IMR-90 (cell line): ENCODE measurements around the gene ASTN2. TPM values are rescaled to one million over a fixed set of nuclear protein-coding genes. Genes with fewer than 3 reads are reported as not detected.

Source experiments
- ATAC-seq: fragments of 200-7000 bp; cut with Tn5 transposase; 2 replicates; pipeline ENCODE4 v1.9.1; 2020; ENCODE audit warnings: low read depth, mild to moderate bottlenecking, moderate library complexity
- BruUV-seq: library from RNA; stranded (reverse); fragments of 400-500 nt; replicated peaks from 2 replicates; lab custom pipeline; 2021; lab: Mats Ljungman, UMichigan
- CTCF ChIA-PET: fragments of 300-600 bp; formaldehyde crosslinking; extraction: SDS; loops from one replicate; lab custom pipeline; 2021; ENCODE audit warnings: antibody characterized with exemption; lab: Yijun Ruan, JAX
- POLR2A ChIA-PET: fragments of 300-600 bp; sonication (Branson Sonifier 250); formaldehyde crosslinking; loops from one replicate; lab custom pipeline; 2022; ENCODE audit warnings: antibody characterized with exemption; ENCODE audit not compliant: unreplicated experiment; lab: Charles Lee
- DNase-seq: peaks from one replicate; pipeline ENCODE4 v3.0.0; 2013
- H2AFZ ChIP-seq: replicated peaks from 2 replicates; pipeline ENCODE3; 2013; ENCODE audit warnings: low read length, mild to moderate bottlenecking; ENCODE audit not compliant: poor library complexity
- H2AK5ac ChIP-seq: 2 replicates; pipeline ENCODE4 v1.6.1; 2013; ENCODE audit warnings: low read depth, low read length, inconsistent platforms
- H2AK9ac ChIP-seq: replicated peaks from 2 replicates; pipeline ENCODE3; 2013; ENCODE audit warnings: mild to moderate bottlenecking, low read depth, low read length, moderate library complexity; ENCODE audit not compliant: poor library complexity
- H2BK120ac ChIP-seq: 2 replicates; pipeline ENCODE4 v1.6.1; 2013; ENCODE audit warnings: low read depth, low read length, inconsistent platforms
- H2BK15ac ChIP-seq: 3 replicates; pipeline ENCODE4 v1.6.1; 2013; ENCODE audit warnings: low read depth, low read length, inconsistent platforms
- H2BK20ac ChIP-seq: 2 replicates; pipeline ENCODE4 v1.6.1; 2013; ENCODE audit warnings: low read depth, mild to moderate bottlenecking, inconsistent platforms, low read length, moderate library complexity
- H2BK5ac ChIP-seq: 2 replicates; pipeline ENCODE4 v1.6.1; 2013; ENCODE audit warnings: mild to moderate bottlenecking, low read depth, low read length, inconsistent platforms; ENCODE audit not compliant: poor library complexity, severe bottlenecking
- H3K14ac ChIP-seq: replicated peaks from 2 replicates; pipeline ENCODE4 v1.6.1; 2013; ENCODE audit warnings: low read depth, low read length, inconsistent platforms
- H3K18ac ChIP-seq: 2 replicates; pipeline ENCODE4 v1.6.1; 2013; ENCODE audit warnings: low read depth, low read length, control low read depth
- H3K23ac ChIP-seq: 2 replicates; pipeline ENCODE4 v1.6.1; 2013; ENCODE audit warnings: low read depth, low read length, inconsistent platforms
- H3K27ac ChIP-seq: 2 replicates; pipeline ENCODE4 v1.5.1; 2013; ENCODE audit warnings: mild to moderate bottlenecking, control low read depth, low read length; ENCODE audit not compliant: insufficient read depth
- H3K27me3 ChIP-seq: 2 replicates; pipeline ENCODE4 v1.6.1; 2013; ENCODE audit warnings: low read length; ENCODE audit not compliant: control insufficient read depth, insufficient read depth
- H3K36me3 ChIP-seq: 2 replicates; pipeline ENCODE4 v1.6.1; 2013; ENCODE audit warnings: low read length, mixed read lengths; ENCODE audit not compliant: control insufficient read depth, insufficient read depth
- H3K4ac ChIP-seq: 2 replicates; pipeline ENCODE4 v1.6.1; 2013; ENCODE audit warnings: low read depth, low read length, inconsistent platforms
- H3K4me1 ChIP-seq: 2 replicates; pipeline ENCODE4 v1.6.1; 2013; ENCODE audit warnings: low read length, mixed read lengths; ENCODE audit not compliant: control insufficient read depth, insufficient read depth
- H3K4me2 ChIP-seq: 2 replicates; pipeline ENCODE4 v1.6.1; 2013; ENCODE audit warnings: low read depth, mild to moderate bottlenecking, control low read depth, low read length, moderate library complexity
- H3K4me3 ChIP-seq: 2 replicates; pipeline ENCODE4 v1.5.1; 2013; ENCODE audit warnings: low read depth, mild to moderate bottlenecking, control low read depth, low read length, moderate library complexity; ENCODE audit not compliant: insufficient read depth
- H3K56ac ChIP-seq: 2 replicates; pipeline ENCODE4 v1.6.1; 2013; ENCODE audit warnings: low read length, inconsistent platforms; ENCODE audit not compliant: insufficient read depth; ENCODE audit errors: extremely low read depth
- H3K79me1 ChIP-seq, 2 experiments: 2 replicates each; pipeline ENCODE4 v1.6.1; 2013; ENCODE audit warnings: low read length in 2 of 2, inconsistent platforms in 1 of 2, low read depth in 1 of 2
- H3K9ac ChIP-seq: 2 replicates; pipeline ENCODE4 v1.6.1; 2013; ENCODE audit warnings: low read depth, low read length, control low read depth
- H3K9me1 ChIP-seq: 2 replicates; pipeline ENCODE4 v1.6.1; 2013; ENCODE audit warnings: low read length, inconsistent platforms; ENCODE audit not compliant: insufficient read depth
- H3K9me3 ChIP-seq: 2 replicates; pipeline ENCODE4 v1.6.1; 2013; ENCODE audit warnings: low read length; ENCODE audit not compliant: control insufficient read depth, insufficient read depth
- H4K20me1 ChIP-seq: 2 replicates; pipeline ENCODE4 v1.6.1; 2013; ENCODE audit warnings: low read length, inconsistent platforms; ENCODE audit not compliant: insufficient read depth
- H4K5ac ChIP-seq: 2 replicates; pipeline ENCODE4 v1.6.1; 2013; ENCODE audit warnings: mild to moderate bottlenecking, low read depth, low read length, control low read depth
- H4K8ac ChIP-seq, 2 experiments: 2 replicates each; pipeline ENCODE4 v1.6.1; 2013; ENCODE audit warnings: low read depth in 2 of 2, low read length in 2 of 2, control low read depth in 1 of 2, inconsistent platforms in 1 of 2
- H4K91ac ChIP-seq: 2 replicates; pipeline ENCODE4 v1.6.1; 2013; ENCODE audit warnings: low read depth, low read length, inconsistent platforms; ENCODE audit not compliant: insufficient read depth
- CHD1 ChIP-seq: IDR thresholded peaks from 2 replicates; pipeline ENCODE4 v1.6.1; 2012; ENCODE audit warnings: low read depth, low read length, improper control_type of control experiment
- NFE2L2 ChIP-seq: fragments of 150-350 bp; IDR thresholded peaks from 2 replicates; pipeline ENCODE4 v1.6.1; 2016; ENCODE audit warnings: low read depth, mild to moderate bottlenecking, low read length
- RAD21 ChIP-seq: IDR thresholded peaks from 2 replicates; pipeline ENCODE4 v1.6.1; 2012; ENCODE audit warnings: low read length, improper control_type of control experiment
- WGBS, 2 experiments: methylation state at CpG; one replicate each; pipeline versions ENCODE4 v1.1.5 to v1.1.7; 2013; ENCODE audit warnings: missing lambda C conversion rate in 2 of 2; ENCODE audit not compliant: insufficient read length in 1 of 2; ENCODE audit errors: extremely low coverage in 2 of 2; 5-methylcytosine and 5-hydroxymethylcytosine counted together
- dilution Hi-C: fragments of 300-500 bp; cut with HindIII; formaldehyde crosslinking; loops from one replicate; pipeline ENCODE4 v1.14.3; 2018; ENCODE audit warnings: low sequenced_read_pairs; ENCODE audit not compliant: unreplicated experiment
- in situ Hi-C: fragments of 300-500 bp; cut with MboI; formaldehyde crosslinking; loops from 3 replicates; pipeline ENCODE4 v1.14.3; 2019; ENCODE audit warnings: low sequenced_read_pairs, inconsistent platforms, mixed read lengths
- intact Hi-C: fragments of 100-400 bp; cut with micrococcal nuclease; formaldehyde crosslinking; loops from 2 replicates; pipeline ENCODE4 v1.10.0; 2022
- polyA plus RNA-seq, 3 experiments: library from polyadenylated mRNA; depleted of rRNA; stranded (reverse); fragments of >200 nt; gene quantifications; 2 replicates each; pipeline ENCODE4 v1.2.3, GENCODE V29; 2012; ENCODE audit warnings: low replicate concordance in 1 of 3
- total RNA-seq: library from RNA; depleted of rRNA; stranded (reverse); fragments of >200 nt; gene quantifications from 2 replicates; pipeline ENCODE4 v1.2.3, GENCODE V29; 2012
- TF ChIP-seq, protein P1 (sequence below): fragments of 150-350 bp; IDR thresholded peaks from 2 replicates; pipeline ENCODE4 v1.6.1; 2016; ENCODE audit warnings: low read depth, mild to moderate bottlenecking, low read length, moderate library complexity, borderline replicate concordance

ASTN2 gene
- total and polyA plus RNA-seq, 2 of the 4 experiments (the other 2 are of a cell fraction) = 3.8 to 6.8 TPM

DNA sequence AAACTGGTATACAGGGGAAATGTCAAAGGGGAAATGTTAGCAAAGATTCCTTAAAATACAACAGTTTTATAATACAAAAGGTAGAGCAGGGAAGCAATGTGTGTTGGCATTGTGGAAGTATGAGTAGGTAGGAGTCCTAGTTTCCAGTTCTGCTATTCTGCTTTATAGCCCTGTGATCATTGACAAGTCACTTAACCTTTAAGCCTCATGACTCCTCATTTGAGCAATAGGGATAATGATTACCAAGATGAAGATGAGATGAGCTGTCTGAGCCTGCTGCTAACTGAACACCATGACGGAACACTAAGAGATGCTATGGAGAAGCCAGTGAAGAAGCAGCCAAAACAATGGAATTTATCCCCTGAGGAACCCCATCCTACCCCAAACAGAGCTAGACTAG lies 1009.5 kb downstream of the ASTN2 start:
- H2BK5ac ChIP-seq = no peak overlapping the region
- no peaks in the 10 kb centered on the region for H4K20me1 ChIP-seq
- no peaks in the 10 kb centered on the region for H3K9me1 ChIP-seq
- no TSS peak for BruUV-seq
- no peak overlapping the region for H3K56ac ChIP-seq
- no peak overlapping the region for H2AFZ ChIP-seq
- H4K5ac ChIP-seq = no peak overlapping the region
- TF ChIP-seq, protein P1, sequence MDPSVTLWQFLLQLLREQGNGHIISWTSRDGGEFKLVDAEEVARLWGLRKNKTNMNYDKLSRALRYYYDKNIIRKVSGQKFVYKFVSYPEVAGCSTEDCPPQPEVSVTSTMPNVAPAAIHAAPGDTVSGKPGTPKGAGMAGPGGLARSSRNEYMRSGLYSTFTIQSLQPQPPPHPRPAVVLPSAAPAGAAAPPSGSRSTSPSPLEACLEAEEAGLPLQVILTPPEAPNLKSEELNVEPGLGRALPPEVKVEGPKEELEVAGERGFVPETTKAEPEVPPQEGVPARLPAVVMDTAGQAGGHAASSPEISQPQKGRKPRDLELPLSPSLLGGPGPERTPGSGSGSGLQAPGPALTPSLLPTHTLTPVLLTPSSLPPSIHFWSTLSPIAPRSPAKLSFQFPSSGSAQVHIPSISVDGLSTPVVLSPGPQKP = no peak
- TF ChIP-seq RAD21 = no peak
- TF ChIP-seq NFE2L2 = no peak
- no peak for TF ChIP-seq CHD1
- no peaks in the 10 kb centered on the region for H3K4me1 ChIP-seq
- no peak overlapping the region for H2BK120ac ChIP-seq
- H3K4ac ChIP-seq = no peak overlapping the region
- H3K18ac ChIP-seq = no peak overlapping the region
- no peak overlapping the region for H2BK15ac ChIP-seq
- H3K36me3 ChIP-seq = no peaks in the 10 kb centered on the region; the same call in 1 of the 2 replicates
- intact Hi-C loops (loop anchor here (2.0 to 10.0 kb wide), 2 partner anchors 167 to 249 kb away; no protein-coding TSS in a partner anchor), dilution Hi-C loops (no loop called here), in situ Hi-C loops (no loop called here)
- H3K27me3 ChIP-seq = no peaks in the 10 kb centered on the region; the same call in 1 of the 2 replicates
- H3K4me2 ChIP-seq = no peak overlapping the region
- no peak overlapping the region for H3K23ac ChIP-seq
- DNase-seq (no peak), ATAC-seq (no peak)
- no peak overlapping the region for H2AK5ac ChIP-seq
- no peaks in the 10 kb centered on the region for H3K9me3 ChIP-seq
- no CpG with 5 or more reads among the region's 1 CpG for WGBS, 2 experiments
- no peak overlapping the region for H3K27ac ChIP-seq
- no peak overlapping the region for H2AK9ac ChIP-seq
- no peak overlapping the region for H4K91ac ChIP-seq
- no peak overlapping the region for H4K8ac ChIP-seq
- CTCF ChIA-PET = no interaction called here
- H3K79me1 ChIP-seq = no peaks in the 10 kb centered on the region
- H3K14ac ChIP-seq = no peak overlapping the region
- H3K9ac ChIP-seq = no peak overlapping the region
- H2BK20ac ChIP-seq = no peak overlapping the region
- POLR2A ChIA-PET = no interaction called here
- no peak overlapping the region for H3K4me3 ChIP-seq
